A549 (cell line): ENCODE data around the gene KCNA1. TPM values are rescaled to one million over a fixed set of nuclear protein-coding genes. Genes with fewer than 3 reads are reported as not detected.

Experiments used
- ATAC-seq, 2 experiments: fragments of 200-7000 bp in 1 of 2; fragments of >200 bp in 1 of 2; cut with Nextera tagmentation in 1 of 2; cut with Tn5 transposase in 1 of 2; 3 replicates each; pipeline versions ENCODE4 v1.8.0 to v1.9.1; 2018 to 2020; ENCODE audit warnings: mild to moderate bottlenecking in 1 of 2, moderate library complexity in 1 of 2
- CTCF ChIA-PET: fragments of 300-600 bp; sonication (Branson Sonifier 250); formaldehyde crosslinking; extraction: SDS; loops from one replicate; lab custom pipeline; 2021; ENCODE audit warnings: antibody characterized with exemption, inconsistent platforms; lab: Yijun Ruan, JAX
- POLR2A ChIA-PET: fragments of 350-600 bp; formaldehyde crosslinking; extraction: SDS; loops from one replicate; lab custom pipeline; 2021; ENCODE audit warnings: antibody characterized with exemption, inconsistent platforms; lab: Yijun Ruan, JAX
- DNase-seq, 2 experiments: peaks; one replicate each; pipeline versions ENCODE4 v3.0.0 to v3.0.0-alpha.2; 2011 to 2016; ENCODE audit warnings: low read depth in 1 of 2, low spot score in 1 of 2
- FAIRE-seq: peaks from 2 replicates; lab custom pipeline; 2011; peaks lifted over from hg19 to GRCh38; lab: Jason Lieb, UNC
- H3K27ac ChIP-seq, 2 experiments: fragments of >200 bp; sonication (Bioruptor Twin); formaldehyde crosslinking; 3 replicates each; pipeline ENCODE4 v1.5.1; 2016 to 2017
- H3K4me1 ChIP-seq: fragments of >200 bp; sonication (Bioruptor Twin); formaldehyde crosslinking; 3 replicates; pipeline ENCODE4 v1.6.1; 2016
- H3K4me2 ChIP-seq: fragments of >200 bp; sonication (Bioruptor Twin); formaldehyde crosslinking; 3 replicates; pipeline ENCODE4 v1.6.1; 2016
- H3K4me3 ChIP-seq: fragments of >200 bp; sonication (Bioruptor Twin); formaldehyde crosslinking; 3 replicates; pipeline ENCODE4 v1.5.1; 2016
- H3K9me3 ChIP-seq: fragments of >200 bp; sonication (Bioruptor Twin); formaldehyde crosslinking; 3 replicates; pipeline ENCODE4 v1.6.1; 2016
- BHLHE40 ChIP-seq: IDR thresholded peaks from 2 replicates; pipeline ENCODE4 v1.6.1; 2012; ENCODE audit warnings: low read depth, low read length, inconsistent platforms
- CBX2 ChIP-seq: fragments of 200-600 bp; sonication (generic); IDR thresholded peaks from 2 replicates; pipeline ENCODE4 v1.6.1; 2016; ENCODE audit warnings: low read depth, mild to moderate bottlenecking, borderline replicate concordance
- E2F6 ChIP-seq: IDR thresholded peaks from 2 replicates; pipeline ENCODE4 v1.6.1; 2012; ENCODE audit warnings: low read depth, borderline replicate concordance
- EHF ChIP-seq: fragments of 250-450 bp; sonication (Bioruptor Pico); IDR thresholded peaks from 2 replicates; pipeline ENCODE4 v1.5.0; 2020; ENCODE audit warnings: mild to moderate bottlenecking
- EHMT2 ChIP-seq: fragments of 200-600 bp; sonication (generic); IDR thresholded peaks from 2 replicates; pipeline ENCODE4 v1.6.1; 2016; ENCODE audit warnings: antibody characterized with exemption, low read depth, mild to moderate bottlenecking, moderate library complexity
- EP300 ChIP-seq, 2 experiments: fragments of >200 bp; sonication (Bioruptor Twin); formaldehyde crosslinking; IDR thresholded peaks; 2 replicates in 1 of 2; 3 replicates in 1 of 2; pipeline ENCODE4 v1.6.1; 2016 to 2017
- FOSB ChIP-seq: fragments of 250-450 bp; sonication (Bioruptor Pico); IDR thresholded peaks from 2 replicates; pipeline ENCODE4 v1.5.0; 2020; ENCODE audit warnings: mild to moderate bottlenecking, moderate library complexity
- FOSL2 ChIP-seq, 2 experiments: fragments of 450-650 bp in 1 of 2; fragments of >200 bp in 1 of 2; sonication (Bioruptor Twin) in 1 of 2; formaldehyde crosslinking; IDR thresholded peaks; 2 replicates each; pipeline versions ENCODE4 v1.5.0 to v1.6.1; 2016 to 2020; ENCODE audit warnings: mild to moderate bottlenecking in 1 of 2, moderate library complexity in 1 of 2
- HDAC2 ChIP-seq: fragments of 200-600 bp; sonication (generic); IDR thresholded peaks from 2 replicates; pipeline ENCODE4 v1.6.1; 2016
- HOXA7 ChIP-seq: fragments of 250-450 bp; sonication (Bioruptor Pico); IDR thresholded peaks from 2 replicates; pipeline ENCODE4 v1.5.0; 2020; ENCODE audit warnings: mild to moderate bottlenecking, moderate library complexity
- HOXB13 ChIP-seq: fragments of 250-450 bp; sonication (Bioruptor Pico); IDR thresholded peaks from 2 replicates; pipeline ENCODE4 v1.5.0; 2020; ENCODE audit warnings: low read depth, mild to moderate bottlenecking, moderate library complexity
- JUN ChIP-seq, 2 experiments: fragments of >200 bp; sonication (Bioruptor Twin); formaldehyde crosslinking; IDR thresholded peaks; 2 replicates in 1 of 2; 3 replicates in 1 of 2; pipeline ENCODE4 v1.6.1; 2016 to 2017
- KDM5A ChIP-seq: fragments of 200-600 bp; sonication (generic); IDR thresholded peaks from 2 replicates; pipeline ENCODE4 v1.6.1; 2016; ENCODE audit warnings: antibody characterized with exemption, mild to moderate bottlenecking
- NPAS2 ChIP-seq: fragments of 250-450 bp; sonication (Bioruptor Pico); IDR thresholded peaks from 2 replicates; pipeline ENCODE4 v1.8.0; 2022; ENCODE audit warnings: mild to moderate bottlenecking, moderate library complexity, borderline replicate concordance
- PBX3 ChIP-seq: IDR thresholded peaks from 2 replicates; pipeline ENCODE4 v1.6.1; 2012
- PHF8 ChIP-seq: fragments of 200-600 bp; sonication (generic); IDR thresholded peaks from 2 replicates; pipeline ENCODE4 v1.6.1; 2016; ENCODE audit warnings: low read depth, mild to moderate bottlenecking, antibody characterized with exemption, moderate library complexity, borderline replicate concordance
- RAD21 ChIP-seq, 2 experiments: fragments of >200 bp in 1 of 2; sonication (Bioruptor Twin) in 1 of 2; formaldehyde crosslinking in 1 of 2; IDR thresholded peaks in 1 of 2; conservative IDR thresholded peaks in 1 of 2; 2 replicates in 1 of 2; 3 replicates in 1 of 2; pipeline ENCODE4 v1.6.1; 2012 to 2018; ENCODE audit warnings: inconsistent platforms in 1 of 2
- REST ChIP-seq: fragments of 200-600 bp; sonication (generic); IDR thresholded peaks from 2 replicates; pipeline ENCODE4 v1.6.1; 2016; ENCODE audit warnings: antibody characterized with exemption, mild to moderate bottlenecking, moderate library complexity
- RFX5 ChIP-seq: fragments of 450-650 bp; IDR thresholded peaks from 2 replicates; pipeline ENCODE4 v1.7.1; 2014; ENCODE audit warnings: antibody characterized with exemption, mild to moderate bottlenecking, moderate library complexity
- RNF2 ChIP-seq: fragments of 200-600 bp; sonication (generic); IDR thresholded peaks from 2 replicates; pipeline ENCODE4 v1.6.1; 2016; ENCODE audit warnings: low read depth, mild to moderate bottlenecking, antibody characterized with exemption, moderate library complexity, borderline replicate concordance
- USF2 ChIP-seq: fragments of 450-650 bp; IDR thresholded peaks from 2 replicates; pipeline ENCODE4 v1.6.1; 2014; ENCODE audit warnings: antibody characterized with exemption
- ZC3H11A ChIP-seq: fragments of 450-650 bp; IDR thresholded peaks from 2 replicates; pipeline ENCODE4 v1.6.1; 2014; ENCODE audit warnings: antibody characterized with exemption, mild to moderate bottlenecking
- WGBS: methylation state at CpG from one replicate; pipeline ENCODE4 v1.1.6; 2017; ENCODE audit errors: missing lambda C conversion rate; 5-methylcytosine and 5-hydroxymethylcytosine counted together
- polyA plus RNA-seq, 4 experiments: library from polyadenylated mRNA; depleted of rRNA in 3 of 4; stranded (reverse); fragments of >200 nt; fragmentation: RNase III in 1 of 4; extraction: RNeasy Plus Mini Kit Qiagen cat#74134 plus additional on column Dnase treatment in 1 of 4; gene quantifications; 2 replicates in 3 of 4; 3 replicates in 1 of 4; pipeline ENCODE4 v1.2.3, GENCODE V29; 2011 to 2017

The KCNA1 gene
- polyA plus RNA-seq, 2 of the 4 experiments (the other 2 are of a cell fraction) = not detected

GRCh38 chr12:4943938-4944284 is 34.2 kb downstream of the KCNA1 start:
- Histone ChIP-seq H3K4me2 (no peak overlapping the region), H3K9me3 (no peaks in the 10 kb centered on the region), H3K27ac (no peak overlapping the region), H3K4me3 (no peak overlapping the region), H3K4me1 (no peaks in the 10 kb centered on the region)
- TF ChIP-seq REST (no peak), PHF8 (no peak), EHMT2 (no peak), E2F6 (no peak), BHLHE40 (no peak), CBX2 (no peak), RFX5 (no peak), PBX3 (no peak), RAD21 (conservative IDR thresholded peaks at IDR 0.05 in 1 of 2, IDR thresholded peaks at IDR 0.05 in 1 of 2) (no peak), HOXB13 (CRISPR knock-in tag) (no peak), JUN (IDR thresholded peaks at IDR 0.05) (no peak), KDM5A (no peak)
- no peak for DNase-seq
- ChIA-PET CTCF (interaction anchor here (1.3 kb wide), 1 partner anchor 88 kb away, joined by 4 read pairs; no protein-coding TSS in a partner anchor), POLR2A (no interaction called here)
- FAIRE-seq = no peak
- 17% methylated on average over 4 of the region's 4 CpGs for WGBS
- no peak for ATAC-seq

- ChIA-PET CTCF (interaction anchor here (2.3 kb wide), 1 partner anchor 135 kb away, joined by 5 read pairs; no protein-coding TSS in a partner anchor), POLR2A (no interaction called here)
- Histone ChIP-seq H3K4me2 (no peak overlapping the region), H3K27ac (no peak overlapping the region), H3K9me3 (no peaks in the 10 kb centered on the region), H3K4me3 (no peak overlapping the region), H3K4me1 (no peaks in the 10 kb centered on the region)
- FAIRE-seq (no peak), ATAC-seq (no peak), DNase-seq (no peak)
- TF ChIP-seq HDAC2 (no peak), EHF (no peak), EP300 (IDR thresholded peaks at IDR 0.05) (no peak)
- 31% methylated on average over 12 of the region's 12 CpGs for WGBS
Measured at GRCh38 chr12:4947253-4947652, 37.5 kb downstream of the KCNA1 start.

GRCh38 chr12:4951083-4951482 is 41.4 kb downstream of the KCNA1 start:
- 35% methylated on average over 7 of the region's 7 CpGs for WGBS
- Histone ChIP-seq H3K9me3 (no peaks in the 10 kb centered on the region), H3K4me3 (no peak overlapping the region), H3K27ac (no peak overlapping the region), H3K4me2 (no peak overlapping the region), H3K4me1 (no peaks in the 10 kb centered on the region)
- FAIRE-seq (no peak), ATAC-seq (no peak), DNase-seq (no peak)
- POLR2A ChIA-PET = no interaction called here
- CTCF ChIA-PET = interaction anchor here (1.0 kb wide), 1 partner anchor 25 kb away, joined by 3 read pairs; no protein-coding TSS in a partner anchor
- TF ChIP-seq FOSL2 (IDR thresholded peaks at IDR 0.05) (no peak), FOSL2 (CRISPR knock-in tag; IDR thresholded peaks at IDR 0.05) (no peak), ZC3H11A (no peak), BHLHE40 (no peak), RNF2 (no peak), FOSB (CRISPR knock-in tag) (no peak), USF2 (no peak), EHMT2 (no peak), NPAS2 (CRISPR knock-in tag) (no peak), HOXA7 (CRISPR knock-in tag) (no peak)
